GM12874 (cell line): Measurements from ENCODE around the gene LYRM4.

Source experiments
- CTCF ChIP-seq: IDR thresholded peaks from 2 replicates; pipeline ENCODE4 v1.5.1; 2011; ENCODE audit warnings: low read depth, mild to moderate bottlenecking, control low read depth, low read length, moderate library complexity; ENCODE audit not compliant: insufficient read depth

LYRM4 gene

GRCh38 chr6:5143634-5144311, 117.0 kb downstream of the LYRM4 start:
- peak; percentile 79 for TF ChIP-seq CTCF

GRCh38 chr6:5142915-5143314, 117.8 kb downstream of the LYRM4 start:
- no peak for TF ChIP-seq CTCF

GRCh38 chr6:5142131-5142530, 118.6 kb downstream of the LYRM4 start:
- TF ChIP-seq CTCF: no peak

- TF ChIP-seq CTCF: no peak
Observed at GRCh38 chr6:5141046-5141445, 119.7 kb downstream of the LYRM4 start.

- no peak for TF ChIP-seq CTCF
Observed at GRCh38 chr6:5139828-5140771, 120.7 kb downstream of the LYRM4 start.

GRCh38 chr6:5138995-5139827, 121.5 kb downstream of the LYRM4 start:
- no peak for TF ChIP-seq CTCF

GRCh38 chr6:5136851-5137250, 123.9 kb downstream of the LYRM4 start:
- no peak for TF ChIP-seq CTCF
